GM18951 (cell line): ENCODE measurements around the gene FAAP100.

Experiments used
- POLR2A ChIP-seq: IDR thresholded peaks from 4 replicates; pipeline ENCODE4 v1.6.1; 2011; ENCODE audit warnings: mild to moderate bottlenecking; ENCODE audit not compliant: insufficient read length, insufficient read depth; ENCODE audit errors: extremely low read depth
- in situ Hi-C: fragments of 300-500 bp; cut with MboI; formaldehyde crosslinking; loops from one replicate; pipeline ENCODE4 v1.12.0; 2022; ENCODE audit warnings: low sequenced_read_pairs, mixed read lengths, inconsistent platforms; ENCODE audit not compliant: unreplicated experiment

The FAAP100 gene

GRCh38 chr17:81526662-81527571, 25.2 kb downstream of the FAAP100 start:
- in situ Hi-C loops = no loop called here
- TF ChIP-seq POLR2A = no peak

GRCh38 chr17:81524865-81525159, 27.3 kb downstream of the FAAP100 start:
- in situ Hi-C loops = no loop called here

GRCh38 chr17:81524039-81524864, 27.9 kb downstream of the FAAP100 start:
- in situ Hi-C loops = no loop called here
- no peak for TF ChIP-seq POLR2A

More at GRCh38 chr17:81524865-81525159, 27.3 kb downstream of the FAAP100 start:
- no peak for TF ChIP-seq POLR2A

GRCh38 chr17:81523402-81524038, 28.6 kb downstream of the FAAP100 start:
- in situ Hi-C loops = no loop called here
- TF ChIP-seq POLR2A = no peak

GRCh38 chr17:81522491-81523401, 29.4 kb downstream of the FAAP100 start:
- TF ChIP-seq POLR2A = no peak
- in situ Hi-C loops = no loop called here

- in situ Hi-C loops = no loop called here
- no peak for TF ChIP-seq POLR2A
These were observed 31.9 kb downstream of the FAAP100 start for GRCh38 chr17:81520021-81520901.

- in situ Hi-C loops = no loop called here
- peak; percentile 42 for TF ChIP-seq POLR2A
These were observed 32.7 kb downstream of the FAAP100 start for GRCh38 chr17:81519284-81520020.

GRCh38 chr17:81518785-81519283, 33.3 kb downstream of the FAAP100 start:
- peak; percentile 53 for TF ChIP-seq POLR2A
- in situ Hi-C loops = no loop called here

GRCh38 chr17:81518113-81518784, 33.9 kb downstream of the FAAP100 start:
- in situ Hi-C loops = no loop called here
- TF ChIP-seq POLR2A = no peak

GRCh38 chr17:81517339-81518112, 34.6 kb downstream of the FAAP100 start:
- TF ChIP-seq POLR2A = peak; percentile 60
- in situ Hi-C loops = no loop called here
